ENCODE measurements around the gene SLC43A3. TPM values are rescaled to one million over a fixed set of nuclear protein-coding genes. Genes with fewer than 3 reads are reported as not detected.

SLC43A3 gene
- total RNA-seq, 4 donors from 2014 or later = 26.6 to 90.4 (median 77.0) TPM

- no peak for DNase-seq (ENCODE audit: extremely low spot score)
- TF ChIP-seq CTCF (IDR thresholded peaks at IDR 0.05) = no peak
- TF ChIP-seq EP300 (IDR thresholded peaks at IDR 0.05) = no peak
- no peak for TF ChIP-seq POLR2A (IDR thresholded peaks at IDR 0.05; ENCODE audit: low read depth)
- no peak for TF ChIP-seq POLR2AphosphoS5 (IDR thresholded peaks at IDR 0.05)
- H3K4me1 ChIP-seq = peaks cover 8 to 19% (median 17%) of the 10 kb centered on the region in 4 donors
- H3K36me3 ChIP-seq = no peaks in the 10 kb centered on the region
- WGBS = 72% methylated on average over 9 of the region's 9 CpGs
- no peak overlapping the region for H3K4me3 ChIP-seq
- H3K27me3 ChIP-seq = peaks cover 0 to 55% (median 6%) of the 10 kb centered on the region in 4 donors
- H3K9me3 ChIP-seq = no peaks in the 10 kb centered on the region
- intact Hi-C loops (cut with DNase I) = no loop called here
- H3K27ac ChIP-seq (replicated peaks in 1 of 4) = no peak overlapping the region
These were observed 47.3 kb upstream of the SLC43A3 start for GRCh38 chr11:57474017-57474802.

DNA sequence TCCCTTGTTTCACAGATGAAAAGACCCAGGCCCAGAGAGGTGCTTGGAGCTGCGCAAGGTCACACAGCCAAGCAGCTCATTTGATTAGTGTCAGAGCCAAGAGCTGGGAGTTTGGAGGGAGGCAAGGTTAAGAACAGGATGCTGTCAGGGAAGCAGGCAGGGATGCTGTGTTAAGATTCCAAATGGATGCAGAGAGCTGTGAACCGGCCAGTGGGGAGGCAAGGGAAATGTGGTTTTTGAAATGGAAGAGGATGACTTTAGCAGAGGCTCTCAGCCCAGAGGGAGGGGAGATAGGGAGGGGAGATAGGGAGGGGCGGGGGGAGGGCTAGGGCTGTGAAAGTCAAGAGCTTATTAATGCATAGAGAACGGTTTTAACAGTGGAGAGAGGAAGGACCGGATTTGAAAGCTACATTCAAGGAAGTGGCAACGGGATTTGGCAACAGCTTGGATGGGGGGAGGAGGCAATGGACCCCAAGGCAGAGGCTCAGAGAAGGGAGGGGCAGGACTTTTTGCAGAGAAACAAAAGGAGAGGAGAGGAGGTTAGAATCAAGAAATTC, 46.4 kb upstream of the SLC43A3 start:
- 57% methylated on average over 6 of the region's 6 CpGs for WGBS
- intact Hi-C loops (cut with DNase I) = no loop called here
- no peak overlapping the region for H3K4me3 ChIP-seq
- H3K36me3 ChIP-seq = no peaks in the 10 kb centered on the region
- no peak for TF ChIP-seq POLR2A (IDR thresholded peaks at IDR 0.05; ENCODE audit: low read depth)
- TF ChIP-seq EP300 (IDR thresholded peaks at IDR 0.05) = no peak
- no peak for TF ChIP-seq CTCF (IDR thresholded peaks at IDR 0.05)
- TF ChIP-seq POLR2AphosphoS5 (IDR thresholded peaks at IDR 0.05) = no peak
- H3K27me3 ChIP-seq = peaks cover 0 to 55% (median 6%) of the 10 kb centered on the region in 4 donors
- H3K9me3 ChIP-seq = no peaks in the 10 kb centered on the region
- no peak for DNase-seq (ENCODE audit: extremely low spot score)
- peaks cover 8 to 19% (median 17%) of the 10 kb centered on the region in 4 donors for H3K4me1 ChIP-seq
- H3K27ac ChIP-seq (replicated peaks in 1 of 4) = no peak overlapping the region

- Histone ChIP-seq H3K27me3 (peaks cover 0 to 52% (median 6%) of the 10 kb centered on the region in 4 donors), H3K36me3 (no peaks in the 10 kb centered on the region), H3K27ac (replicated peaks in 1 of 4) (no peak overlapping the region), H3K4me1 (peaks cover 8 to 13% (median 11%) of the 10 kb centered on the region in 4 donors), H3K9me3 (no peaks in the 10 kb centered on the region), H3K4me3 (no peak overlapping the region)
- no peak for DNase-seq (ENCODE audit: extremely low spot score)
- WGBS = 91% methylated on average over 3 of the region's 3 CpGs
- intact Hi-C loops (cut with DNase I) = no loop called here
- TF ChIP-seq POLR2AphosphoS5 (IDR thresholded peaks at IDR 0.05) (no peak), EP300 (IDR thresholded peaks at IDR 0.05) (no peak), CTCF (IDR thresholded peaks at IDR 0.05) (no peak), POLR2A (IDR thresholded peaks at IDR 0.05; ENCODE audit: low read depth) (no peak)
These were observed 44.6 kb upstream of the SLC43A3 start for GRCh38 chr11:57471496-57471895.

DNA sequence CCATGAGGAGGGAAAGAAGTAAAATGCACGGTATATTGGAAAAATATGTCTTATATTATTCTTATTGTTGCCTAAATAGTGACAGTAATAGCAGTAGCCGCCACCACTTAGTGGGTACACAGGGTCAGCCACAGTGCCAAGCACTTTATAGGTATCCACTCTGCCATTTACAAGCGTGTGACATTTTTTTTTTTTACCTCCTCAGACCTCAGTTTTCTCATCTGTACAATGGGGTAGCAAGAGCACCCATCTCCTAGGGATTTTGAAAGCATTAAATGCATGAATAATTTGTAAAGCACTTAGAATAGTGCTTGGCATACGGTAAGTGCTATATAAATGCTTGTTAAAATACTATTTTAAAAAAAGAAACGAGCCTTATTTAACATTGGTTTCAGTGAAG, 42.3 kb upstream of the SLC43A3 start:
- Histone ChIP-seq H3K27ac (replicated peaks in 1 of 4) (no peak overlapping the region), H3K9me3 (no peaks in the 10 kb centered on the region), H3K27me3 (peaks cover 0 to 32% (median 2%) of the 10 kb centered on the region in 4 donors), H3K4me1 (no peaks in the 10 kb centered on the region), H3K4me3 (no peak overlapping the region), H3K36me3 (no peaks in the 10 kb centered on the region)
- 91% methylated on average over 5 of the region's 5 CpGs for WGBS
- intact Hi-C loops (cut with DNase I) = no loop called here
- DNase-seq (ENCODE audit: extremely low spot score) = no peak
- TF ChIP-seq POLR2AphosphoS5 (IDR thresholded peaks at IDR 0.05) (no peak), CTCF (IDR thresholded peaks at IDR 0.05) (no peak), EP300 (IDR thresholded peaks at IDR 0.05) (no peak), POLR2A (IDR thresholded peaks at IDR 0.05; ENCODE audit: low read depth) (no peak)
